Measurements from ENCODE around the gene NAT8. TPM values are rescaled to one million over a fixed set of nuclear protein-coding genes. Genes with fewer than 3 reads are reported as not detected.

NAT8 gene
- total and polyA plus RNA-seq, 2 of the 13 experiments (the other 11 are each of a cell fraction or from before 2014, with no cell fraction given), result 1.9 to 12.9 TPM

DNA sequence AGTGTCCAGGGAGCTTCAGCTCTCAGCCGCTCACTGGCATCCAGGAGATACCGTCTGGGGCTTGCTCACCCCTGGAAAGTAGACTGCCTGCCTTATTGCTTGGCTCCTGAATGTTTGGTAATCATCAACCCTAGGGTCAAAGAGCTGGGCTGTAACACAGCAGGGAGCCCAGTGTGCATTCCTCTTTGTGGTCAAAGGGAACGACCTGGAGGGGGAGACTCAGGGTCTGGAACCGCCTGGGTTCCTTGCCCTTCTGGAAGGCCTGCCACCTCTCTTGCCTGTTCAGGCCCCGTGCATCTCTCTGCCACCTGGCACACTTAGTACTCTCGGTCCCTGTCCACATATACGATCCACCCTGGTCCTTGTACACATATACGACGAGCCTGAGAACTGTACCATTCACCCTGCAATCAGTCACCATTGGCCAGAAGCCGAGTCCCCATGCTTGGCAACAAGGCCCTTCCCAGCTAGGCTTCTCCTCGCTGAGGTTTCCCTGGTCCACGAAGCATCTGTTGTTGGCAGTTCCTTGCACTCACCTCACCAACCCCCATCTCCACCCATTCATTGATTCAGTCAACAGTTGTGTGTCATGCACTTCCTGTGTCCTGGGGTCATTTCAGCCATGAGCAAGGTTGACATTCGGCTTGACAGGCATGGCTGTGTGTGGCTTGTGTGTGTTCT, at the start of gene NAT8 (continued):
- TF ChIP-seq, protein P1, sequence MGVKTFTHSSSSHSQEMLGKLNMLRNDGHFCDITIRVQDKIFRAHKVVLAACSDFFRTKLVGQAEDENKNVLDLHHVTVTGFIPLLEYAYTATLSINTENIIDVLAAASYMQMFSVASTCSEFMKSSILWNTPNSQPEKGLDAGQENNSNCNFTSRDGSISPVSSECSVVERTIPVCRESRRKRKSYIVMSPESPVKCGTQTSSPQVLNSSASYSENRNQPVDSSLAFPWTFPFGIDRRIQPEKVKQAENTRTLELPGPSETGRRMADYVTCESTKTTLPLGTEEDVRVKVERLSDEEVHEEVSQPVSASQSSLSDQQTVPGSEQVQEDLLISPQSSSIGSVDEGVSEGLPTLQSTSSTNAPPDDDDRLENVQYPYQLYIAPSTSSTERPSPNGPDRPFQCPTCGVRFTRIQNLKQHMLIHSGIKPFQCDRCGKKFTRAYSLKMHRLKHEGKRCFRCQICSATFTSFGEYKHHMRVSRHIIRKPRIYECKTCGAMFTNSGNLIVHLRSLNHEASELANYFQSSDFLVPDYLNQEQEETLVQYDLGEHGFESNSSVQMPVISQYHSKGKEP (CRISPR knock-in tag; IDR thresholded peaks at IDR 0.05), result no peak
- TF ChIP-seq RAD51 (IDR thresholded peaks at IDR 0.05; ENCODE audit: borderline replicate concordance) (no peak), KAT8 (CRISPR knock-in tag; IDR thresholded peaks at IDR 0.05) (peak; percentile 63), ZNF781 (CRISPR knock-in tag; IDR thresholded peaks at IDR 0.05; ENCODE audit: borderline replicate concordance, not compliant biosample characterization) (no peak), ZNF546 (CRISPR knock-in tag; conservative IDR thresholded peaks at IDR 0.05) (no peak), SOX6 (IDR thresholded peaks at IDR 0.05) (no peak), SOX6 (CRISPR knock-in tag; IDR thresholded peaks at IDR 0.05) (peak; percentile 69), MED8 (CRISPR knock-in tag; IDR thresholded peaks at IDR 0.05; ENCODE audit: insufficient replicate concordance) (peak; percentile 24), HOXA3 (CRISPR knock-in tag; IDR thresholded peaks at IDR 0.05) (peak; percentile 43; the same call in 1 of the 2 replicates), ESRRA (CRISPR knock-in tag; IDR thresholded peaks at IDR 0.05; ENCODE audit: low read depth) (0 out of 2 replicates have a peak, but pooled peaks have one; percentile 35), ZNF558 (CRISPR knock-in tag; IDR thresholded peaks at IDR 0.05; ENCODE audit: borderline replicate concordance) (no peak), TBX2 (CRISPR knock-in tag; IDR thresholded peaks at IDR 0.05; ENCODE audit: borderline replicate concordance) (peak; percentile 80), CENPX (CRISPR knock-in tag; IDR thresholded peaks at IDR 0.05) (no peak), NR2F1 (CRISPR knock-in tag; IDR thresholded peaks at IDR 0.05) (peak; percentile 58 to 79; a peak in 3 of 4 replicates), ZBTB8A (CRISPR knock-in tag; IDR thresholded peaks at IDR 0.05; ENCODE audit: borderline replicate concordance, low read depth) (no peak), KDM1A (CRISPR knock-in tag; IDR thresholded peaks at IDR 0.05) (peak; percentile 37; the same call in 1 of the 2 replicates), ZNF331 (CRISPR knock-in tag; IDR thresholded peaks at IDR 0.05) (peak; percentile 8; the same call in 1 of the 2 replicates), RFXAP (CRISPR knock-in tag; IDR thresholded peaks at IDR 0.05; ENCODE audit: borderline replicate concordance) (0 out of 2 replicates have a peak, but pooled peaks have one; percentile 44)
- TF ChIP-seq, protein P2, sequence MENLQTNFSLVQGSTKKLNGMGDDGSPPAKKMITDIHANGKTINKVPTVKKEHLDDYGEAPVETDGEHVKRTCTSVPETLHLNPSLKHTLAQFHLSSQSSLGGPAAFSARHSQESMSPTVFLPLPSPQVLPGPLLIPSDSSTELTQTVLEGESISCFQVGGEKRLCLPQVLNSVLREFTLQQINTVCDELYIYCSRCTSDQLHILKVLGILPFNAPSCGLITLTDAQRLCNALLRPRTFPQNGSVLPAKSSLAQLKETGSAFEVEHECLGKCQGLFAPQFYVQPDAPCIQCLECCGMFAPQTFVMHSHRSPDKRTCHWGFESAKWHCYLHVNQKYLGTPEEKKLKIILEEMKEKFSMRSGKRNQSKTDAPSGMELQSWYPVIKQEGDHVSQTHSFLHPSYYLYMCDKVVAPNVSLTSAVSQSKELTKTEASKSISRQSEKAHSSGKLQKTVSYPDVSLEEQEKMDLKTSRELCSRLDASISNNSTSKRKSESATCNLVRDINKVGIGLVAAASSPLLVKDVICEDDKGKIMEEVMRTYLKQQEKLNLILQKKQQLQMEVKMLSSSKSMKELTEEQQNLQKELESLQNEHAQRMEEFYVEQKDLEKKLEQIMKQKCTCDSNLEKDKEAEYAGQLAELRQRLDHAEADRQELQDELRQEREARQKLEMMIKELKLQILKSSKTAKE (CRISPR knock-in tag; IDR thresholded peaks at IDR 0.05; ENCODE audit: borderline replicate concordance), result peak; percentile 88
- TF ChIP-seq, protein P3, sequence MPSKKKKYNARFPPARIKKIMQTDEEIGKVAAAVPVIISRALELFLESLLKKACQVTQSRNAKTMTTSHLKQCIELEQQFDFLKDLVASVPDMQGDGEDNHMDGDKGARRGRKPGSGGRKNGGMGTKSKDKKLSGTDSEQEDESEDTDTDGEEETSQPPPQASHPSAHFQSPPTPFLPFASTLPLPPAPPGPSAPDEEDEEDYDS (CRISPR knock-in tag; IDR thresholded peaks at IDR 0.05), result no peak; the same call in 1 of the 2 replicates
- TF ChIP-seq, protein P4, sequence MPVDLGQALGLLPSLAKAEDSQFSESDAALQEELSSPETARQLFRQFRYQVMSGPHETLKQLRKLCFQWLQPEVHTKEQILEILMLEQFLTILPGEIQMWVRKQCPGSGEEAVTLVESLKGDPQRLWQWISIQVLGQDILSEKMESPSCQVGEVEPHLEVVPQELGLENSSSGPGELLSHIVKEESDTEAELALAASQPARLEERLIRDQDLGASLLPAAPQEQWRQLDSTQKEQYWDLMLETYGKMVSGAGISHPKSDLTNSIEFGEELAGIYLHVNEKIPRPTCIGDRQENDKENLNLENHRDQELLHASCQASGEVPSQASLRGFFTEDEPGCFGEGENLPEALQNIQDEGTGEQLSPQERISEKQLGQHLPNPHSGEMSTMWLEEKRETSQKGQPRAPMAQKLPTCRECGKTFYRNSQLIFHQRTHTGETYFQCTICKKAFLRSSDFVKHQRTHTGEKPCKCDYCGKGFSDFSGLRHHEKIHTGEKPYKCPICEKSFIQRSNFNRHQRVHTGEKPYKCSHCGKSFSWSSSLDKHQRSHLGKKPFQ (CRISPR knock-in tag; IDR thresholded peaks at IDR 0.05; ENCODE audit: insufficient replicate concordance), result no peak
- TF ChIP-seq, protein P5, sequence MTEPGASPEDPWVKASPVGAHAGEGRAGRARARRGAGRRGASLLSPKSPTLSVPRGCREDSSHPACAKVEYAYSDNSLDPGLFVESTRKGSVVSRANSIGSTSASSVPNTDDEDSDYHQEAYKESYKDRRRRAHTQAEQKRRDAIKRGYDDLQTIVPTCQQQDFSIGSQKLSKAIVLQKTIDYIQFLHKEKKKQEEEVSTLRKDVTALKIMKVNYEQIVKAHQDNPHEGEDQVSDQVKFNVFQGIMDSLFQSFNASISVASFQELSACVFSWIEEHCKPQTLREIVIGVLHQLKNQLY (CRISPR knock-in tag; IDR thresholded peaks at IDR 0.05), result peak; percentile 95
